ENCODE measurements around the gene CCL1. TPM values are rescaled to one million over a fixed set of nuclear protein-coding genes. Genes with fewer than 3 reads are reported as not detected.

The CCL1 gene
- total RNA-seq, 1 experiment from 2014 or later = not detected

DNA sequence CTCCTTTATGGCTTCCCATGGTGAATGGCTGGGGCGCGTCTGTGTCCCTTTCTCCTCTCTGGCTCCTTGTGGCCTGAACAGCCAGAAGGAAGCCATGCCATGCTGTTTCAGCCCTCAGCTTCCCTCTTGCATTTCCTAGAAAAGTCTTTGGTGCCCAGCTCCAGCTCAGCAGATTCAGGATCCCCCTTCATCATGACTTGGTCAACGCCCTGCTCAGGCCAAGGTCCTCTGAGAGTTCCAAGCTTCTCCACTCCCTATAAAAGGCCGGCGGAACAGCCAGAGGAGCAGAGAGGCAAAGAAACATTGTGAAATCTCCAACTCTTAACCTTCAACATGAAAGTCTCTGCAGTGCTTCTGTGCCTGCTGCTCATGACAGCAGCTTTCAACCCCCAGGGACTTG lies 6.8 kb downstream of the CCL1 start, which contains the start of gene CCL13:
Gene CCL13, plus strand, starts transcription at position 287 of the 400 bp plus-strand sequence. Its CDS starts 47 bp downstream, at position 334.
- Mint-ChIP-seq H3K4me1 (ENCODE audit: insufficient read depth, unreplicated experiment) (no peaks in the 10 kb centered on the region), H3K27ac (ENCODE audit: low read depth, unreplicated experiment) (no peak within 1 kb of the TSS), H3K36me3 (ENCODE audit: insufficient read depth, unreplicated experiment) (no peaks in the 10 kb centered on the region), H3K9me3 (ENCODE audit: unreplicated experiment) (peaks cover 7% of the 10 kb centered on the region), H3K27me3 (ENCODE audit: insufficient read depth, unreplicated experiment) (no peaks in the 10 kb centered on the region), H3K4me3 (ENCODE audit: unreplicated experiment) (no peak within 1 kb of the TSS)
- no TSS peak for BruUV-seq (replicated peaks)
- TF ChIP-seq CTCF (IDR thresholded peaks at IDR 0.05; ENCODE audit: unreplicated experiment) = no peak
- ChIA-PET POLR2A (no interaction called here), CTCF (interaction anchor here (1.2 kb wide), 1 partner anchor 156 kb away, joined by 7 read pairs; no protein-coding TSS in a partner anchor)
- intact Hi-C loops (cut with micrococcal nuclease) = no loop called here
- no peak for DNase-seq (ENCODE audit: unreplicated experiment)

- no peak for DNase-seq (ENCODE audit: unreplicated experiment)
- ChIA-PET CTCF (interaction anchor here (0.5 to 1.1 kb wide), 2 partner anchors 154 to 1183 kb away, joined by 3 to 5 read pairs; partner anchors contain the start of gene SLFN12L), POLR2A (interaction anchor here (0.6 kb wide), 1 partner anchor 286 kb away, joined by 3 read pairs; no protein-coding TSS in a partner anchor)
- no peak overlapping the region for H3K27ac Mint-ChIP-seq (ENCODE audit: low read depth, unreplicated experiment)
- TF ChIP-seq CTCF (IDR thresholded peaks at IDR 0.05; ENCODE audit: unreplicated experiment) = no peak
- no peaks in the 10 kb centered on the region for H3K27me3 Mint-ChIP-seq (ENCODE audit: insufficient read depth, unreplicated experiment)
- peaks cover 7% of the 10 kb centered on the region for H3K9me3 Mint-ChIP-seq (ENCODE audit: unreplicated experiment)
- no TSS peak for BruUV-seq (replicated peaks)
- H3K4me1 Mint-ChIP-seq (ENCODE audit: insufficient read depth, unreplicated experiment) = no peaks in the 10 kb centered on the region
- intact Hi-C loops (cut with micrococcal nuclease) = no loop called here
- no peak overlapping the region for H3K4me3 Mint-ChIP-seq (ENCODE audit: unreplicated experiment)
- no peaks in the 10 kb centered on the region for H3K36me3 Mint-ChIP-seq (ENCODE audit: insufficient read depth, unreplicated experiment)
These were observed 8.4 kb downstream of the CCL1 start for GRCh38 chr17:34354637-34355036.

- no peak for TF ChIP-seq CTCF (IDR thresholded peaks at IDR 0.05; ENCODE audit: unreplicated experiment)
- BruUV-seq (replicated peaks) = no TSS peak
- peaks cover 7% of the 10 kb centered on the region for H3K9me3 Mint-ChIP-seq (ENCODE audit: unreplicated experiment)
- no peak for DNase-seq (ENCODE audit: unreplicated experiment)
- ChIA-PET CTCF (interaction anchor here (0.7 to 1.9 kb wide), 2 partner anchors 9 to 152 kb away, joined by 4 to 6 read pairs; no protein-coding TSS in a partner anchor), POLR2A (no interaction called here)
- H3K27me3 Mint-ChIP-seq (ENCODE audit: insufficient read depth, unreplicated experiment) = no peaks in the 10 kb centered on the region
- no peaks in the 10 kb centered on the region for H3K4me1 Mint-ChIP-seq (ENCODE audit: insufficient read depth, unreplicated experiment)
- no peak overlapping the region for H3K27ac Mint-ChIP-seq (ENCODE audit: low read depth, unreplicated experiment)
- no peaks in the 10 kb centered on the region for H3K36me3 Mint-ChIP-seq (ENCODE audit: insufficient read depth, unreplicated experiment)
- no peak overlapping the region for H3K4me3 Mint-ChIP-seq (ENCODE audit: unreplicated experiment)
- intact Hi-C loops (cut with micrococcal nuclease) = no loop called here
These were observed 10.8 kb downstream of the CCL1 start for GRCh38 chr17:34352191-34352590.

DNA sequence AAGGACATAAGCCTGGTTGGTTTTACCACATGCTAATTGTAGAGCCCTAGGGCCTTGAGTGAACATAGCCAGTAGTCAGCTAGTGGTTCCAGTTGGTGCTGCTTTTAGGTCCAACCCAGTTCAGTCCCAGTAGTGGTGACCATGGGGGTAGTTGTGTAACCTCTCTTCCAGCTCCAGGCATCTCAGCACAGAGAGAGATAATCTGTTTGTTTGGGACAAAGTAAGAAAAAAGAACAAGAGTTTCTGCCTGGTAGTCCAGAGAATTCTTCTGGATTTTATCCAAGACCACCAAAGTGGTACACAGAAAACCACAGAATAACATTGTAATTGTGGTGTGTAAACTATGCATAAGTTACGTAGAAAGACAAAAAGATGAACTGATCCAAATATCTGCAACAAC lies 11.9 kb downstream of the CCL1 start:
- Mint-ChIP-seq H3K4me1 (ENCODE audit: insufficient read depth, unreplicated experiment) (no peaks in the 10 kb centered on the region), H3K36me3 (ENCODE audit: insufficient read depth, unreplicated experiment) (no peaks in the 10 kb centered on the region), H3K4me3 (ENCODE audit: unreplicated experiment) (no peak overlapping the region), H3K27ac (ENCODE audit: low read depth, unreplicated experiment) (no peak overlapping the region), H3K9me3 (ENCODE audit: unreplicated experiment) (peaks cover 7% of the 10 kb centered on the region), H3K27me3 (ENCODE audit: insufficient read depth, unreplicated experiment) (no peaks in the 10 kb centered on the region)
- TF ChIP-seq CTCF (IDR thresholded peaks at IDR 0.05; ENCODE audit: unreplicated experiment) = no peak
- DNase-seq (ENCODE audit: unreplicated experiment) = no peak
- intact Hi-C loops (cut with micrococcal nuclease) = no loop called here
- ChIA-PET POLR2A (no interaction called here), CTCF (interaction anchor here (0.7 to 1.5 kb wide), 3 partner anchors 10 to 596 kb away, joined by 3 to 11 read pairs (median 3); no protein-coding TSS in a partner anchor)
- no TSS peak for BruUV-seq (replicated peaks)

Data from MCF 10A (cell line).